HAP-1 (cell line): ENCODE results near the gene CCDC154.

Experiments used
- DNase-seq, 2 experiments: peaks; one replicate each; pipeline ENCODE4 v3.0.0-alpha.2; 2016 to 2020; ENCODE audit warnings: low spot score in 2 of 2
- H3K27me3 ChIP-seq: fragments of 250-450 bp; sonication (Bioruptor Pico); 2 replicates; pipeline ENCODE4 v1.5.1; 2020; ENCODE audit warnings: low read depth, mild to moderate bottlenecking, moderate library complexity
- H3K36me3 ChIP-seq: fragments of 250-450 bp; sonication (Bioruptor Pico); replicated peaks from 2 replicates; pipeline ENCODE4 v1.5.1; 2020; ENCODE audit warnings: mild to moderate bottlenecking
- H3K4me1 ChIP-seq: fragments of 250-450 bp; sonication (Bioruptor Pico); 2 replicates; pipeline ENCODE4 v1.5.1; 2020; ENCODE audit warnings: mild to moderate bottlenecking
- H3K4me3 ChIP-seq: fragments of 250-450 bp; sonication (Bioruptor Pico); 2 replicates; pipeline ENCODE4 v1.5.1; 2020; ENCODE audit warnings: mild to moderate bottlenecking, moderate library complexity
- H3K9me3 ChIP-seq: fragments of 250-450 bp; sonication (Bioruptor Pico); 2 replicates; pipeline ENCODE4 v1.5.1; 2020; ENCODE audit warnings: mild to moderate bottlenecking, moderate library complexity
- in situ Hi-C: fragments of 300-500 bp; cut with MboI; formaldehyde crosslinking; loops from 3 replicates; pipeline ENCODE4 v1.14.3; 2020; ENCODE audit warnings: low sequenced_read_pairs, inconsistent platforms, mixed read lengths

Gene CCDC154

DNA sequence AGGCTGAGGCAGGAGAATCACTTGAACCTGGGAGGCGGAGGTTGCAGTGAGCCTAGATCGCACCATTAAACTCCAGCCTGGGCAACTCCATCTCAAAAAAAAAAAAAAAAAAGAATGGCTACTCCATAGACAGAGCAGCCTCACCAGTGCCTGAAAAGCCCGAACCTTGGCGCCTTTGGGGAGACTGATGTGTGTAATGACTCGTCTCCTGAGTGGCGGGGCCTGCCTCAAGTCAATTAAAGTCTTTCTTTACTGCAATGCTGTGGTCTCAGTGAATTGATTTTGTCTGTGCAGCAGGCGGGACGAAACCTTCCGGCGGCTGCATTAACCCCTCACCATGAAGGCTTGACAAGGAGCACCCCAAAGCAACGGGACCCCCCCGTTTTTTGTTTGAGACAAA is 20.3 kb downstream of the CCDC154 start:
- Histone ChIP-seq H3K9me3 (no peaks in the 10 kb centered on the region), H3K36me3 (peaks cover 3% of the 10 kb centered on the region), H3K4me3 (no peak overlapping the region), H3K4me1 (peaks cover 5% of the 10 kb centered on the region), H3K27me3 (no peaks in the 10 kb centered on the region)
- DNase-seq = no peak
- in situ Hi-C loops = no loop called here

DNA sequence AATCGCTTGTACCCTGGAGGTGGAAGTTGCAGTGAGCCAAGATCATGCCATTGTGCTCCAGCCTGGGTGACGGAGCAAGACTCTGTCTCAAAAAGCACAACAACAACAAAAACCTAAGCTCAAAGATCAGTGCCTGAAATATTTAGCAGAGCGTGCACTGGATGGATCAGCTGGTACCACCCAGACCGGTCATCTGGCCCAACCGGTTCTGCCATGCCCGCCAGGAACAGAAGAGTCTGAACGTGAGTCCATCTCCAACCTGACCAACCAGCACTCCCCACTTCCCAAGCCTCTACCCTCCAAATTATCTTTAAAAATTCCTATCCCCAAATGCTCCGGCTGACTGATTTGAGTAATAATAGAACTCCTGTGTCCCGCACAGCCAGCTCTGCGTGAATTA is 22.3 kb downstream of the CCDC154 start:
- Histone ChIP-seq H3K27me3 (no peaks in the 10 kb centered on the region), H3K36me3 (peaks cover 9% of the 10 kb centered on the region), H3K9me3 (no peaks in the 10 kb centered on the region), H3K4me1 (peaks cover 7% of the 10 kb centered on the region), H3K4me3 (no peak overlapping the region)
- in situ Hi-C loops = no loop called here
- no peak for DNase-seq

DNA sequence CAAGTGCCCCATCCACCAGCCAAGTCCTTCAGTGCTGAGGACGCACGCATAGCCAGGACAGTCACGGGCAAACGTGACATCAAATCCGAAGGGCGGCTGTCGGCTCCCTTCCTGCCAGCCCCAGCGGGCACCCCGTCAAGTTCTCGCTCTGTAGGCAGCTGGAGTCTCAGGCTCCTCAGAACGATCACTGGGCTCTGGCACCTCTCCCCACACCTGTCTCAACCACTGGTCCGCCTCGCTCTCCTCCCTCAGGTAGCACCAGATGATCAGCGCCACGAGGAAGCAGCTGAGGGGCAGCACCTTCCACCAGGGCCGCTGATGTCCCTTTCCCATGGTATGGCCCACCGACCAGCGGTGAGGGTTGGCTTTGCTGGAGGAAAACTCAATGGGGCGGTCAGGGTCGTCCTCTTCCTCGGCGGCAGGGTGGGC is 24.2 kb downstream of the CCDC154 start:
- in situ Hi-C loops = no loop called here
- Histone ChIP-seq H3K27me3 (no peaks in the 10 kb centered on the region), H3K9me3 (no peaks in the 10 kb centered on the region), H3K4me1 (peaks cover 9% of the 10 kb centered on the region), H3K4me3 (peak overlapping the region; percentile 99), H3K36me3 (peaks cover 9% of the 10 kb centered on the region)
- no peak for DNase-seq

DNA sequence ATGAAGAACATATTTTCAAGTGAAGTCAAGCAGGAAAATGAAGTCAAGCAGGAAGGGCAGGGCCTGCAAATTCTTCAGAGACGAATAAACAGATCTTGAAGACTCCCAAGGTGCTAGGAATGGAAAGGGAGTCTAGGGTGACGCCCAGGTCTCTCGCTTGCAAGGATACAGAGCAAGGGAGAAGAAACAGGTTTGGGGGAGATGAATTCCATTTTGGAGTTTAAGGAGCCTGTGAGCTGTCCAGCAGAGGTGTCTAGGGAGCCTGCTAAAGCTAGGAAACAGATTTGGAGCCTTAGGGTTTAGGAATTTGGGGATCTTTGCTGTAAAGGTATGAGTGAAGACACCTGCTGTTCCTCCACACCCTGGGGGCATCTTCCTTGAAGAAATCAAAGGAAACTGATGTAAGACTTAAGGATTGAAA is 27.8 kb downstream of the CCDC154 start:
- no peak for DNase-seq
- no peaks in the 10 kb centered on the region for H3K27me3 ChIP-seq
- no peak overlapping the region for H3K4me3 ChIP-seq
- H3K36me3 ChIP-seq = peaks cover 9% of the 10 kb centered on the region
- in situ Hi-C loops = no loop called here
- peaks cover 14% of the 10 kb centered on the region for H3K4me1 ChIP-seq
- no peaks in the 10 kb centered on the region for H3K9me3 ChIP-seq

DNA sequence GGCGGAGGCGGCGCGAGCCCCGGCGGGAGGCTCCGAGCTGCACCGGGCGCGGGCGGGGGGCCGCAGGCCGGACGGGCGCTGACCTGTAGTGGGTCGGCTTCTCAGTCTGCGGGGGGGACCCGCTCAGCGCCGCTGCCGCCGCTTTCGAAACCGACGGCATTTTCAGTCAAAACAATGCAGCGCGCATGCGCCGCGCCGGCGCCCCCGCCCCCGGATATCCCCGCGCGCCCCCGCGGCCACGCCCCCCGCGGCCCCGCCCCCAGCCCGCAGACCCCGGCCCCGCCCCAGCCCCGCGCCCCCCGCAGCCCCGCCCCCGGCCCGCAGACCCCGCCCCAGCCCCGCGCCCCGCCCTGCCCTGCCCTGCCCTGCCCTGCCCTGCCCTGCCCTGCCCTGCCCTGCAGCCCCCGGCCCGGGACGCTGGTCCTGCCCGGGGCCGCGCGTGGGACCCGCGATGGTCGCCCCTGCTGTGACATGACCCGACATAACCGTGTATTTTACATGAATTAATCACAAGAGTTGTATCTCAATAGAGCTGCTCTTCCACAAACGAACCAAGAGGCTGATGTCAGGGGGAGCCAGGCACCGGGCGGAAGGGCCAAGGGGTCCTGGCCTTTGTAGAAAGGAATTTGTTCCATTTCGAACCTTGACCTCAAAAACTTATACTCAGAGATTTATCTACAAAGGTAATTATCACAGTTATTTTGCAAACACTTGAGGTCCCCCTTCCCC is 29.7 kb downstream of the CCDC154 start, which contains the start of gene UNKL:
TSS of gene UNKL (minus strand) at position 173 of the 729 bp plus-strand sequence. CDS start at position 160, 13 bp downstream.
- peaks cover 10% of the 10 kb centered on the region for H3K4me1 ChIP-seq
- peak within 1 kb of the TSS; percentile 62 for H3K4me3 ChIP-seq
- in situ Hi-C loops = no loop called here
- peaks cover 6% of the 10 kb centered on the region for H3K36me3 ChIP-seq
- H3K9me3 ChIP-seq = no peaks in the 10 kb centered on the region
- peak; percentile 54 to 86 for DNase-seq
- H3K27me3 ChIP-seq = no peaks in the 10 kb centered on the region

DNA sequence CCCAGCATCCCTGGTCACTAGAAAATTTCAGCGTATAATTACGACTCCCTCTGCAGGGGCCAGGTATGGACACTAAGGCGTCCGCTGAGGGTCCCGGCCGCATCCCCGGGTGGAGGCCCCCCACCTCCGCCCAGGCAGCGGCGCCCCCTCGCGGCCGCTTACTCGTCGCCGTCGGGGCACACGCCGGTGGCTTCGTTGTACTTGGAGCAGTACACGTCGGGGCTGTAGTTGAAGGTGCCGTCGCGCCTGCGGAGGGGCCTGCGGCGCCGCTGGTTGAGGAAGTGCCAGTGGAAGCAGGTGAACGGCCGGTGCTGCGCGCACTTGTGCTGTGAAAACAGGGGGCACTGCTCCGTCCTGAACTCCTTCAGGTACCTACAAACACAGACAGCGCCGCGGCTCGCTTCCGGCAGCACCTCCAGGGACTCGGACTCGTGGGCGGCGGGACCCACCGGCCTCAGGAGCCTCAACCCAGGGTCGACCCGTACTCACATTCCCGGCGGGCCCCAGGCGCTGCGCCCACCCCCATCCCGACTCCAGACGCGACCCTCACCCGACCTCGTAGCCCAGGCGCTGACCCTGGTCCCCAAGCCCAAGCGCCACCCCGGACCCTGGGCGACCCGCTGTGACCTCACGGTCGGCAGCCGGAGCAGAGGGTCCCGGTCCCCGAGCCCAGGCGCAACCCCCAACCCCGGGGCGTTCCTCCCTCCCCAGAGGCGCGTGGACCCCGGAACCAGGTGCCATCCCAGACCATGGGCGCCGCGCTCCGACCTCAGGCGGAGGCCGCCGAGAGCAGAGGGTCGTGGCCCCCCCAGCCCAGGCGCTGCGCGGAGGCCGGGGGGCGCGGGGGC is 30.4 kb downstream of the CCDC154 start:
- H3K27me3 ChIP-seq = no peaks in the 10 kb centered on the region
- peaks cover 10% of the 10 kb centered on the region for H3K4me1 ChIP-seq
- H3K36me3 ChIP-seq = peaks cover 6% of the 10 kb centered on the region
- peak overlapping the region; percentile 62 for H3K4me3 ChIP-seq
- in situ Hi-C loops = no loop called here
- peak in 1 of 2 experiments; percentile 71 for DNase-seq
- no peaks in the 10 kb centered on the region for H3K9me3 ChIP-seq

DNA sequence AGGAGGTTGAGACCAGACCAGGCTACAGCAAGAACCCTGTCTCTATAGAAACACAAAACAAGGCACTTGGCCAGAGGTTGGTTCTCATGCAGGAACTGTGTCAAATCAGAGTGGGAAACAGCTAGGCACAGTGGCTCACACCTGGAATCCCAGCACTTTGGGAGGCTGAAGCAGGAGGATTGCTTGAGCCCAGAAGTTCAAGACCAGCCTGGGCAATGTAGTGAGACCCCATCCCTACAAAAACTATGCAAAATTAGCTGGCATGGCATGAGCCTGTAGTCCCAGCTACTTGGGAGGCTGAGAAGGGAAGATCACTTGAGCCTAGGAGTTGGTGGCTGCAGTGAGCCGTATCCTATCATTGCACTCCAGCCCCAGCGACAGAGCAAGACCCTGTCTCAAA is 31.5 kb downstream of the CCDC154 start:
- H3K36me3 ChIP-seq = no peaks in the 10 kb centered on the region; the same call in 1 of the 2 replicates
- no peaks in the 10 kb centered on the region for H3K27me3 ChIP-seq
- no peak overlapping the region for H3K4me3 ChIP-seq
- in situ Hi-C loops = no loop called here
- no peak for DNase-seq
- peaks cover 8% of the 10 kb centered on the region for H3K4me1 ChIP-seq
- H3K9me3 ChIP-seq = no peaks in the 10 kb centered on the region

DNA sequence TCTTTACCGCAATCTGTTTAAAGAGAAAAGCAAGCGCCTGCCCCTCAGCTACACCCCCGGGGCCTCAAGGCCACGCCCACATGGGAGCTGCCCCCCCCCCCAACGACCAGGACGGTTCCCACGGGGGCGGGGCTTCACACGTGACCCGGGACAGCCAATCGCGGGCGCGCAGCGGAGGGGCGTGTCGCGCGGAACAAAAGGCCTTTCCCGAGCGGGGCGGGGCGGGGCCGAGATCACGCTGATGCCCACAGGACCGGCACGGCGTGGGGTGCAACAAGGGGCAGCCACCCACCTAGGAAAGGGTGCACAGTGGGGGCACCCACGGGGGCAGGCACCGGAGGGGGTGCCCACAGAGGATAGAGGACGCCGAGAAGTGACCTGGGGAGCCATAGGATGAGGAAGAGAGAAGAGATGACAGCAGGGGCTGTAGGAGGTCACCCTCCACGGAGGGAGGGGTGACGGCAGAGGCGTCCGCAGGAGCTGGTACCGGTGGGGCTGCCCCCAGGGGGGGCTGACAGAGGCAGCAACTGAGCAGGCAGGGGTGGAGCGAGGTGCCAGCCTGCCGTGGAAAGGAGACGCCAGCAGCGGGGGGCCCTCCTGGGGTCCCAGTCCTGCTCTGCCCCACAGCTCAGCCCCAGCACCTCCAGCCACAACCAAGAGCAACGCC is 36.1 kb downstream of the CCDC154 start:
- Histone ChIP-seq H3K9me3 (no peaks in the 10 kb centered on the region), H3K27me3 (no peaks in the 10 kb centered on the region)
- in situ Hi-C loops = no loop called here

DNA sequence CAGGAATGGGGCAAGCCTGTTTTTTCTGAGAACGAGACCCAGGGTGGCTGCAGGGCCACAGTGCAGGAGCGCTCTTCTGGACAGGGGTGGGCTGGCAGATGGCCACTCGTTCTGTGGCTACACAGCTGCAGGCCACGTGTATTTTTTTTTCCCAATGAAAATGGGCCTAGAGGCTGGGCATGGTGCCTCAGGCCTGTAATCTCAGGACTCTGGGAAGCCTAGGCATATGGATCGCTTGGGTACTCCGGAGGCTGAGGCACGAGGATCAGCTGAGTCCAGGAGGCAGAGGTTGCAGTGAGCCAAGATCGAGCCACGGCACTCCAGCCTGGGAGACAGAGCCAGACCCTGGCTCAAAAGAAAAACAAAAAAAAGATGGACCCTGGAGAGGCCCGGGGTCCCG is 36.6 kb downstream of the CCDC154 start:
- no peak for DNase-seq
- H3K36me3 ChIP-seq = no peaks in the 10 kb centered on the region; the same call in 1 of the 2 replicates
- H3K4me3 ChIP-seq = peak overlapping the region; percentile 44
- H3K9me3 ChIP-seq = no peaks in the 10 kb centered on the region
- H3K27me3 ChIP-seq = no peaks in the 10 kb centered on the region
- in situ Hi-C loops = no loop called here
- H3K4me1 ChIP-seq = no peaks in the 10 kb centered on the region; the same call in 1 of the 2 replicates

More for the DNA sequence above, 36.1 kb downstream of the CCDC154 start:
- Histone ChIP-seq H3K4me3 (peak overlapping the region; percentile 44), H3K36me3 (no peaks in the 10 kb centered on the region), H3K4me1 (no peaks in the 10 kb centered on the region; the same call in 1 of the 2 replicates)
- peak; percentile 68 to 96 for DNase-seq

DNA sequence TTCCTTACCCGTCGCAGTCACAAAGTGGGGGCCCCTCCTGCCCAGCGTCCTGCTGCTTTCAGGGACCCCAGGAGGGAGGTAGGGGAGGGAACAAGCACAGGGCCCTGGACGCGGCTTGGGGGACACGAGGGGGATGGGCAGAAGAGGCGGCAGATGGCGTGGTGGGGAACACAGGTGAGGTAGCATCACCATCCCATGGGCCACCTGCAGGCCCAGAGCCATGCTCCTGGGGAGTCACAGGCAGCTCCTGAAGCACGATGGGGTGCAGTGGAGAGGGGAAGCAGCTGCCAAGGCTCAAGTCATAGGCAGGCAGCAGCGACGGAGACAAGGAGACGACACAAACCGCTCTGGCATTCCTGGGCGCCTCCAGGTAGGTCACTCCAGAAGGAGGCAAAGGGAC is 40.6 kb downstream of the CCDC154 start:
- H3K4me3 ChIP-seq = no peak overlapping the region
- in situ Hi-C loops = no loop called here
- H3K27me3 ChIP-seq = no peaks in the 10 kb centered on the region
- H3K4me1 ChIP-seq = no peaks in the 10 kb centered on the region; the same call in 1 of the 2 replicates
- H3K9me3 ChIP-seq = no peaks in the 10 kb centered on the region
- DNase-seq = no peak
- H3K36me3 ChIP-seq = no peaks in the 10 kb centered on the region; the same call in 1 of the 2 replicates

DNA sequence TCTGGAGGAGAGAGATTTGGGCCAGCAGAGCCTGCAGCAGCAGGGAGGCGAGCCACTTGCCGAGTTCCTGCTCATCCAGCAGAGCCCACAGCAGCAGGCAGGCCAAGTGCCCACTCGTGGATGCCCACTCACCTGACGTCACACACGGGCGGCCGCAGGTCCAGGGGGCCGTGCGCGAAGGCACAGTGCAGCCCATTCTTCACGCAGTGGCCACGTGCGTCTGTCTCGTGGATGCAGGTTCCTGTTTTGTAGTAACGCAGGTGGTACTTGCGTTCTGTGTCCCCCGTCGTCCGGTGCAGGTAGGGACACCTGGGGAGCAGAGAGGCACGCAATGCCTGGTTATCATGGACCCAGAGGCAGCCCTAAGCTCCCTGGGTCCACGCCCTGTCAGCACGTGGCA is 41.3 kb downstream of the CCDC154 start:
- no peak overlapping the region for H3K4me3 ChIP-seq
- in situ Hi-C loops = no loop called here
- no peaks in the 10 kb centered on the region; the same call in 1 of the 2 replicates for H3K4me1 ChIP-seq
- DNase-seq = no peak
- H3K27me3 ChIP-seq = no peaks in the 10 kb centered on the region
- no peaks in the 10 kb centered on the region for H3K9me3 ChIP-seq
- H3K36me3 ChIP-seq = no peaks in the 10 kb centered on the region; the same call in 1 of the 2 replicates

DNA sequence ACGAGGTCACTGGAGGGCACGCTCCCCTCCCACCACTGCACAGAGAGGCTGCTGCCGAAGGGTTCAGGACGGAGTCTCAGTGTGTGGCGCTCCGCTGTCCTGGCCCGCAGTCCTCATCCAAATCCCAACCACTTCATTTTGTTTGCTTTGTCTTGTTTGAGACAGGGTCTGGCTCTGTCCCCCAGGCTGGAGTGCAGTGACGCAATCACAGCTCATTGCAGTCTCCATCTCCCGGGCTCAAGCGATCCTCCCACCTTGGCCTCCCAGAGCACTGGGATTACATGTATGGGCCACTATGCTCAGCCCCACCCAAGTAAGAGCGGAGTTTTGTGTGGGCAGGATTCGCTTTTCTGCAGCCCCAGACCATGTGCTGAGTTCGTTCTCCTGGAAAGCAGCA is 42.6 kb downstream of the CCDC154 start:
- no peak for DNase-seq
- H3K4me3 ChIP-seq = no peak overlapping the region
- H3K36me3 ChIP-seq = no peaks in the 10 kb centered on the region; the same call in 1 of the 2 replicates
- no peaks in the 10 kb centered on the region for H3K9me3 ChIP-seq
- H3K4me1 ChIP-seq = no peaks in the 10 kb centered on the region
- H3K27me3 ChIP-seq = no peaks in the 10 kb centered on the region
- in situ Hi-C loops = no loop called here

DNA sequence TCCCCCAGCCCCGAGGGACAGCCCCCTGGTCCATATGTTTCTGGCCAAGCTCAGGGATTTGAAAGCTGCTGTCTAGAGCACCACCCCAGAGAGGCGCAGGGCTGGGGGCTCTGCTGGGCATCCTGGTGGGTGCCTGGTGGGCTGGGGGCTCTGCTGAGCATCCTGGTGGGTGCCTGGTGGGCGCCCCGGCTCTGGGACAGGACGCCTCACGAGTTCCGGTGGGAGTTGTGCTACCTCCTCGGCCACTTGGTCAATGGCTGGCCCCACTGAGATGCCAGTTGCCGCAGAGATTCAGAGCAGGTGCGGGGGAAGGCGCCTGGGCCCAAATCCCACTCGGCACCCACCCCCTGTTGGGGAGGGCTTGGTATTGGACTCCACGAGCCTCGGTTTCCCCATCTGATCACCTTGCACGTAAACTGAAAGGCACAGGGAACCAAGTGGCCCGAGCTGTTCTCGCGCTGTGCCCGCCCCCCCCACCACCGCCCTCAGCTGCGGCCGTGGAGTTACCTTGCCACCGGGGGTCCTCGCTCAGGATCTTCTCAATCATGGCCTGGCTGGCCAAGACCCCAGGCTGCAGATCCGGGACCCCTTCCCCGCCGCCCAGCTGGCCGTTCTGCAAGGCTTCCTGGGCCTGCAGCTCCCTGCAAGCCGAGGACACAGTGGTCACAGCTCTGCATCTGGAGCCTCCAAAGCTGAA is 43.1 kb downstream of the CCDC154 start:
- in situ Hi-C loops = no loop called here
- H3K27me3 ChIP-seq = no peaks in the 10 kb centered on the region
- H3K36me3 ChIP-seq = no peaks in the 10 kb centered on the region; the same call in 1 of the 2 replicates
- H3K4me3 ChIP-seq = no peak overlapping the region
- H3K9me3 ChIP-seq = no peaks in the 10 kb centered on the region
- no peaks in the 10 kb centered on the region for H3K4me1 ChIP-seq
- DNase-seq = no peak
